Muscle of leg (tissue), 11 donors: ENCODE data around the gene MBD3L3. TPM values are rescaled to one million over a fixed set of nuclear protein-coding genes. Genes with fewer than 3 reads are reported as not detected.
"Not testable (repeated sequence)": the region's sequence is repeated elsewhere in the genome, so short reads cannot be mapped to it uniquely, and the experiment has no call there.

Experiments
- DNase-seq: peaks from one replicate; pipeline ENCODE4 v3.0.0; 2013
- H3K27ac ChIP-seq: one replicate; pipeline ENCODE4 v1.5.1; 2013; ENCODE audit warnings: mild to moderate bottlenecking, low read length, control low read depth
- H3K27me3 ChIP-seq: one replicate; pipeline ENCODE4 v1.6.1; 2013; ENCODE audit warnings: low read length; ENCODE audit not compliant: control insufficient read depth, insufficient read depth
- H3K36me3 ChIP-seq: one replicate; pipeline ENCODE4 v1.6.1; 2013; ENCODE audit warnings: low read length; ENCODE audit not compliant: control insufficient read depth, insufficient read depth
- H3K4me1 ChIP-seq: one replicate; pipeline ENCODE4 v1.6.1; 2013; ENCODE audit warnings: low read length; ENCODE audit not compliant: control insufficient read depth, insufficient read depth
- H3K4me3 ChIP-seq: one replicate; pipeline ENCODE4 v1.5.1; 2013; ENCODE audit warnings: low read length, control low read depth
- H3K9me3 ChIP-seq: replicated peaks from 2 replicates; pipeline ENCODE4 v1.6.1; 2013; ENCODE audit warnings: low read depth, low read length; ENCODE audit not compliant: control insufficient read depth
- WGBS: methylation state at CpG from one replicate; pipeline ENCODE4 v1.1.5; 2013; ENCODE audit warnings: missing lambda C conversion rate; ENCODE audit not compliant: insufficient coverage; 5-methylcytosine and 5-hydroxymethylcytosine counted together
- polyA plus RNA-seq, 8 donors: library from polyadenylated mRNA; unstranded; fragments of 120-200 nt; gene quantifications; one replicate each; pipeline versions ENCODE4 v1.2.1 to v1.2.3, GENCODE V29; 2013; ENCODE audit warnings: inconsistent platforms in 1 of 8, low replicate concordance in 1 of 8; ENCODE audit not compliant: insufficient read length in 8 of 8, insufficient read depth in 1 of 8
- total RNA-seq: library from RNA; stranded (reverse); fragments of 120-200 nt; gene quantifications from one replicate; pipeline ENCODE4 v1.2.4, GENCODE V29; 2013

Gene MBD3L3
- total and polyA plus RNA-seq, 9 donors, result not detected

DNA sequence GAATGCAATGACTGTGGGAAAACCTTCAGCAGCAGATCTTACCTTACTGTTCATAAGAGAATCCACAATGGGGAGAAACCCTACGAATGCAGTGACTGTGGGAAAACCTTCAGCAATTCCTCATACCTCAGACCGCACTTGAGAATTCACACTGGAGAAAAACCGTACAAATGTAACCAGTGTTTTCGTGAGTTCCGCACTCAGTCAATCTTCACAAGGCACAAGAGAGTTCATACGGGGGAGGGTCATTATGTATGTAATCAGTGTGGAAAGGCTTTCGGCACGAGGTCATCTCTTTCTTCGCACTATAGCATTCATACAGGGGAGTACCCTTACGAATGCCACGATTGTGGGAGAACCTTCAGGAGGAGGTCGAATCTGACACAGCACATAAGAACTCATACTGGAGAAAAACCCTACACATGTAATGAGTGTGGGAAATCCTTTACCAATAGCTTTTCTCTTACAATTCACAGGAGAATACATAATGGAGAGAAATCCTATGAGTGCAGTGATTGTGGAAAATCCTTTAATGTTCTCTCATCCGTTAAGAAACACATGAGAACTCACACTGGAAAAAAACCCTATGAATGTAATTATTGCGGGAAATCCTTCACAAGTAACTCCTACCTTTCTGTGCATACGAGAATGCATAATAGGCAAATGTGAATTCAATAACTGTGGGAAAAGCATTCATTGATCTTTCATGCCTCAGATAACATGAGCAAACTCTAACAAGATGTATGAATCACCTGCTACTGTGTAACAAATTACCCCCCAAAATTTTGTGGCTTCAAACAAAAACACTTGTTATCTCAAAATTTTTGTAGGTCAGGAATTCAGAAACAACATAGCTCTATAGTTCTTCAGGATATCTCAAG lies 24.8 kb upstream of the MBD3L3 start:
- Histone ChIP-seq H3K27ac (no peak overlapping the region), H3K27me3 (no peaks in the 10 kb centered on the region), H3K4me1 (no peaks in the 10 kb centered on the region), H3K9me3 (peaks cover 77% of the 10 kb centered on the region), H3K36me3 (peaks cover 56% of the 10 kb centered on the region), H3K4me3 (no peak overlapping the region)
- 100% methylated on average over 2 of the region's 15 CpGs for WGBS
- DNase-seq, result peak; percentile 11

DNA sequence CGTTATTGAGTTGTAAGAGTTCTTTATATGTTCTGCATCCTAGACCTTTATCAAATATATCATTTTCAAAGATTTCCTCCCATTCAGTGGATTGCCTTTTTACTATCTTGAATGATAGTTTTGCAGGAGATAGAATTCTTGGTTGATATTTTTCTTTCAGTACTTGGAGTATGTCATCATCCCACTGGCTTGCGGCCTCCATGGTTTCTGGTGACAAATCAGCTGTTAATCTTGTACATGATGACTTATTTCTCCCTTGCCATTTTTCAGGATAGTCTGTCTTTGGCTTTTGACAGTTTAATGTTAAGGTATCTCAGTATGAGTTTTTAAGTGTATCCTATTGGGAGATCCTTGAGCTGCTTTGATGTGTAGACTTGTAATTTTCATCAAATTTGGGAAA lies 19.5 kb upstream of the MBD3L3 start:
- no CpG with 5 or more reads among the region's 2 CpGs for WGBS
- Histone ChIP-seq H3K27ac (no peak overlapping the region), H3K4me1 (no peaks in the 10 kb centered on the region), H3K9me3 (peaks cover 59% of the 10 kb centered on the region), H3K4me3 (no peak overlapping the region), H3K27me3 (no peaks in the 10 kb centered on the region), H3K36me3 (peaks cover 83% of the 10 kb centered on the region)
- no peak for DNase-seq

DNA sequence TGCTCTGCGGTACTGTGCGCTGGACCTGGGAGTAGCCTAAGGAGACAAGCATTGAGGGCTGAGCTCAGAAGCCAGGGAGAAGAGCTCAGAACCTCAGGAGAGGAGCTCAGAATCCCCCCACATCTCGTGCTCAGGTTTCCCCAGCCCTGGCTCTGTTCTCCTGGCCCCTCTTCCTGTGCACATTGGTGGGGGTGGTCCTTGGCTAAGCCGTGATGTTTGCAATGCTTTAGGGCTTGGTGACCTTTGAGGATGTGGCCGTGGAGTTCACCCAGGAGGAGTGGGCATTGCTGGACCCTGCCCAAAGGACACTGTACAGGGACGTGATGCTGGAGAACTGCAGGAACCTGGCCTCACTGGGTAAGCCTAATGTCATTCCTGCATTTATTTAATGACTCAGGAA lies 17.7 kb upstream of the MBD3L3 start:
- no peaks in the 10 kb centered on the region for H3K27me3 ChIP-seq
- 95% methylated on average over 4 of the region's 6 CpGs for WGBS
- DNase-seq, result no peak
- no peaks in the 10 kb centered on the region for H3K4me1 ChIP-seq
- peaks cover 43% of the 10 kb centered on the region for H3K9me3 ChIP-seq
- peaks cover 78% of the 10 kb centered on the region for H3K36me3 ChIP-seq
- H3K27ac ChIP-seq, result no peak overlapping the region
- H3K4me3 ChIP-seq, result no peak overlapping the region

DNA sequence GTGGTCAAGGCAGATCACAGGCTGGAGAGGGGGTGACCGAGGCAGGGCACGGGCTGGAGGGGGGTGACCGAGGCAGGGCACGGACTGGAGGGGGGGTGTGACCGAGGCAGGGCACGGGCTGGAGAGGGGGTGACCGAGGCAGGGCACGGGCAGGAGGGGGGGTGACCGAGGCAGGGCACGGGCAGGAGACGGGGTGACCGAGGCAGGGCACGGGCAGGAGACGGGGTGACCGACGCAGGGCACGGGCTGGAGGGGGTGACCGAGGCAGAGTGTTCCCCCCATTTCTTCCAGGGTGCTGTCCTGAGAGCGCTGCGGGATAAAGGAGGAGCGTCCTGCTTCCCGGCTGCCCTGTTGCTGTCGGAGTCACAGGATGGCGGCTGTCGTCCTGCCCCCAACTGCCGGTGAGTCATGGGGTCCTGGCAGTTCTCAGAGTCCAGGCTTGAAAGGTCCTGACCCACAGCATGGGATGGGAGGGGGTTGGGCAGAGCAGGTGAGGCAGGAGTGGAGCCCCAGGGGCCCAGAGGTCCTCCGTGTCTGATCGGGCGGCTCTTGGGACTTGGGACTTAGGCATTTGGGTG lies 16.3 kb upstream of the MBD3L3 start:
- over 99% methylated on average over 22 of the region's 29 CpGs for WGBS
- H3K9me3 ChIP-seq, result peaks cover 31% of the 10 kb centered on the region
- DNase-seq, result no peak
- H3K4me3 ChIP-seq, result no peak overlapping the region
- H3K27me3 ChIP-seq, result no peaks in the 10 kb centered on the region
- H3K27ac ChIP-seq, result no peak overlapping the region
- H3K36me3 ChIP-seq, result peaks cover 66% of the 10 kb centered on the region
- H3K4me1 ChIP-seq, result peaks cover 7% of the 10 kb centered on the region

DNA sequence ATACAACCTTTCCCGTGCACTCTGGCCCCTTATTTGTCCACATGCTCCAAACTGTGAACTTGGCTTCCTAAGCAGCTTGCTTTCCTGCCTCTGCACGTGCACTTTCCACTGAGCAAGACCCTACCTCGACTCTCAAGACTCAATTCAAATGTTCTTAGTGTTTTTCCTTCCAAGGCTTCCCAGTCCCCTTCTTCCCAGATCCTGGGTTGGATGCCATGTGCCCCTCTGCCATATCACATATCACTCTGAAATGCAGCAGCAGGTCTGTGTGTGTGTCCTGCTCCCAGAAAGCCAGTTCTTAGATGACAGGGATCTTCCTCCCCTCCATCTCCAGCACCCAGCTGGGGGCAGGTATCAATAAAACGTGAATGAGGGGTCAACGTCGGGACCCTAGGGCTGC lies 14.1 kb upstream of the MBD3L3 start:
- Histone ChIP-seq H3K9me3 (peaks cover 15% of the 10 kb centered on the region), H3K4me1 (peaks cover 7% of the 10 kb centered on the region), H3K27ac (no peak overlapping the region), H3K27me3 (no peaks in the 10 kb centered on the region), H3K36me3 (peaks cover 49% of the 10 kb centered on the region), H3K4me3 (no peak overlapping the region)
- no peak for DNase-seq
- WGBS, result 100% methylated on average over 5 of the region's 6 CpGs

DNA sequence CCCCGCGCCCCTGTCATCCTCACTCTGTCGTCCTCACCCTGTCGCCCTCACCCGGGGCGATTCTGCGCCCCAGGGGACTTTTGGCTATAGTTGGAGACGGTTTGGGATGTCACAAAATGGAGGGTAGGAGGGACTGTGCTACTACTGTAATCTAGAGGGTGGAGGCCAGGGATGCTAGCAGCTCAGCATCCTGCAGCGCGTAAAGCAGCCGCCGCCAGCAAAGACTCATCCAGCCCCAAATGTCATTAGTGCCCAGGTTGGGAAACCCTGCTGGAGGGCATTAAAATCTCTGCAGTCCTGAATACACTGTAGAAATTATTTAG lies 11.4 kb upstream of the MBD3L3 start:
- Histone ChIP-seq H3K27ac (peak overlapping the region; percentile 92), H3K4me1 (peaks cover 7% of the 10 kb centered on the region), H3K4me3 (peak overlapping the region; percentile 100), H3K27me3 (no peaks in the 10 kb centered on the region), H3K36me3 (peaks cover 23% of the 10 kb centered on the region), H3K9me3 (no peaks in the 10 kb centered on the region)
- 3% methylated on average over 8 of the region's 12 CpGs for WGBS
- DNase-seq, result no peak

DNA sequence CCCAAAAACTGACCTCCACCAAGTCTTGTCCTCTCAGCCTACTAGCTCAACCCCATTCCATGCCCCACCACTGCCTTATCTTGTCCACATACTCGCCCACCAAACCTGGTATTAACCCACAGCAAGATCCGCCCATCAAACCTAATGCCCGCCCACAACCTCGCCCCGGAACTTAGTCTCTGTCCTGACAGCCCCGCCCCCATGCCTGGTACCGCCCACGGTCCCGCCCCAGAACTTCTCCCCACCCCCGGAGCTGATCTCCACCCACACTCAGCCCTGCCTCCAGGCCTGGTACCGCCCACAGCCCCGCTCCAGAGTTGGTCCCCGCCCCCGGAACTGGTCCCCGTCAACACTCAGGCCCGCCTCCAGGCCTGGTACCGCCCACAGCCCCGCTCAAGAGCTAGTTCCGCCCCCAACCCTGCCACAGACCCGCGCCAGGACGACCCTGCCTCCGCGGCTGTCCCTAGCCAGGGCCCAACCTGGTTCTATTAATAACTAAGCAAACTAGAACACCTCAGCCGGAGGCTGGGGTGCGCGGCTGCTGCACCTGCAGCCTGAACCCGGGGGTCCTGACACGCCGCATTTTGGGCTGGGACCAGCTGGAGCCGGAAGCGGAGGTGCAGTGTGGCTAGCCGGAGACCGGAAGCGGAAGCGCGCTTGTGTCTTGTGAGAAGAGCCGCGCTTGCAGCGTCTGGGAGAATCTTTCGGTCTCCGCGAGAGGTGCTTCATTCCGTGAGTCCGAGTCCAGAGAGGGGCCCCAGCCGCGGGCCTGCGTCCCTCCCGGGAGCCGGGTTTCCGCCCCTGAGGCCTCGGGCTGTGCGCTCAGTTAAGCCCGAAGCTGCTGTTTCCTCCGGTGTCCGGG lies 10.8 kb upstream of the MBD3L3 start, which contains the start of gene ZNF557:
TSS of gene ZNF557 (plus strand) at position 662 of the 862 bp plus-strand sequence. CDS start 5,372 bp downstream, outside the sequence.
- no peaks in the 10 kb centered on the region for H3K27me3 ChIP-seq
- no peaks in the 10 kb centered on the region for H3K9me3 ChIP-seq
- H3K36me3 ChIP-seq, result peaks cover 21% of the 10 kb centered on the region
- H3K4me3 ChIP-seq, result peak within 1 kb of the TSS; percentile 100
- DNase-seq, result peak; percentile 99
- peaks cover 7% of the 10 kb centered on the region for H3K4me1 ChIP-seq
- peak within 1 kb of the TSS; percentile 92 for H3K27ac ChIP-seq
- under 1% methylated on average over 54 of the region's 56 CpGs for WGBS

DNA sequence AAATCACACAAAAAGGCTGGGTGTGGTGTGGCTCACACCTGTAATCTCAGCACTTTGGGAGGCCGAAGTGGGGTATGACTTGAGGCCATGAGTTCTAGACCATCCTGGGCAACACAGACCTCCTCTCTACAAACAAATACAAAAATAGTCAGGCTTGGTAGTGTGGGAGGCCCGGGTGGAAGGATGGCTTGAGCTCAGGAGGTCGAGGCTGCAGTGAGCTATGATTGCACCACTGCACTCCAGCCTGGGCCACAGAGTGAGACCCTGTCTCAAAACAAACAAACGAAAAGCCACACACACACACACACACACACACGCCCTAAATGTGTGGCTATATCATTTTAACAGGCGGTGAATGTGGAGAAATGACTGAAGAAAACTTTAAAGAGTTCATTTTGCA lies 10.1 kb upstream of the MBD3L3 start:
- Histone ChIP-seq H3K27ac (no peak overlapping the region), H3K9me3 (no peaks in the 10 kb centered on the region), H3K36me3 (peaks cover 17% of the 10 kb centered on the region), H3K27me3 (no peaks in the 10 kb centered on the region), H3K4me1 (peaks cover 7% of the 10 kb centered on the region), H3K4me3 (peak overlapping the region; percentile 14)
- no peak for DNase-seq
- WGBS, result no CpG with 5 or more reads among the region's 6 CpGs

DNA sequence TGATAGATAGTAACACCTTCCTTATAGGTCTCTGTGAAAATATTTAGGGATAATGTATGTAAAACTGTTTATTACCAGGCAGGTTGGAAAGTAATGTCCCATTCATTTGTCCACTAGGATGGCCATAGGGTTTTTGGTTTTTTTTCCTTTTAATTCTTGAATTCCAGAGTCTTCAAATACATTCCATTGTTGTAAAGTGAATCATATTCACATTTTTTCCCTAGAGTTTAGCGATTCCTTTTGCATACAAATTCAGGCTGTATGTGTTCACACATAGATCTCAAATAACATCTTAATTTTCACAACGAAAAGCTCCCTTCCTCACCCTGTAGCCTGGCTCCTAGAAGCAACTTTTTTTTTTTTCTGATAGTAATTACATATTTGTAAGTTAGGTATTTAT lies 9.2 kb upstream of the MBD3L3 start:
- Histone ChIP-seq H3K4me3 (no peak overlapping the region), H3K36me3 (peaks cover 11% of the 10 kb centered on the region), H3K9me3 (no peaks in the 10 kb centered on the region), H3K27ac (no peak overlapping the region), H3K27me3 (no peaks in the 10 kb centered on the region), H3K4me1 (peaks cover 7% of the 10 kb centered on the region)
- DNase-seq, result no peak
- WGBS, result no CpG with 5 or more reads among the region's 2 CpGs

DNA sequence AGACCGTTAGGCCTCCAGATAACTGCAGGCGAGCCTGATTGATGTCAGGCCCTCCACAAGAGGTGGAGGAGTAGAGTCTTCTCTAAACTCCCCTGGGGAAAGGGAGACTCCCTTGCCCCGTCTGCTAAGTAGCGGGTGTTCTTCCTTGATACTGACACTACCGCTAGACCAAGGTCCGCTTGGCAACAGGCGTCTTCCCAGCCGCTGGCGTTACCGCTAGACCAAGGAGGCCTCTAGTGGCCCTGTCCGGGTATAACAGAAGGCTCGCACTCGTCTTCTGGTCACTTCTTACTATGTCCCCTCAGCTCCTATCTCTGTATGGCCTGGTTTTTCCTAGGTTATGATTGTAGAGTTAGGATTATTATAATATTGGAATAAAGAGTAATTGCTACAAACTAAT lies 8.6 kb upstream of the MBD3L3 start:
- not testable (repeated sequence) for H3K4me1 ChIP-seq, H3K4me3 ChIP-seq, H3K9me3 ChIP-seq, H3K27ac ChIP-seq, H3K36me3 ChIP-seq, H3K27me3 ChIP-seq
- WGBS, result 41% methylated on average over 9 of the region's 13 CpGs
- peak; percentile 12 for DNase-seq
